DND-41 (cell line): ENCODE measurements around the gene ARAP1.

Source experiments
- EZH2 ChIP-seq: IDR thresholded peaks from 3 replicates; pipeline ENCODE4 v1.6.1; 2012; ENCODE audit warnings: borderline replicate concordance, low read depth, mild to moderate bottlenecking, moderate library complexity, low read length, inconsistent platforms; ENCODE audit not compliant: severe bottlenecking
- TF ChIP-seq, protein P1 (sequence below): IDR thresholded peaks from 2 replicates; pipeline ENCODE4 v1.5.1; 2012; ENCODE audit warnings: borderline replicate concordance, low read length, moderate library complexity, mild to moderate bottlenecking; ENCODE audit not compliant: poor library complexity, severe bottlenecking; ENCODE audit errors: extremely low read depth

DNA sequence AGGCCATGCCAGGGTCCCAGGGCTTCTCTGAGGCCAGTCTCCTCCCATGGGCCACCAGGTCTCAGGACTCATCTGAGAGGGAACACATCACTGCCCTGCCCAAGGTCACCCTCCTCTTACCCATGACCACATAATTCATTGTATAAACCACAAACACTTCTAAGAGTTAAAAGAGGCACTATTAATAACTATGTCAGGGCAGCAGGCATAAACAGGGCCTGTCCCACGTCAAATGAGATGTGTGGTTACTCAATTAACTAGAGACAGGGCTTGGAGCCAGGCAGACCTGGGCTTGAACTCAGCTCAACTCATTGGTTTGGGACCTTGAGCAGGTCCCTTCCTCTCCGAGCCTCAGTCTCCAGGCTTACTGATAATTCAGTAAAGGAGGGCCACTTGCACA lies 33.1 kb downstream of the ARAP1 start:
- TF ChIP-seq, protein P1, sequence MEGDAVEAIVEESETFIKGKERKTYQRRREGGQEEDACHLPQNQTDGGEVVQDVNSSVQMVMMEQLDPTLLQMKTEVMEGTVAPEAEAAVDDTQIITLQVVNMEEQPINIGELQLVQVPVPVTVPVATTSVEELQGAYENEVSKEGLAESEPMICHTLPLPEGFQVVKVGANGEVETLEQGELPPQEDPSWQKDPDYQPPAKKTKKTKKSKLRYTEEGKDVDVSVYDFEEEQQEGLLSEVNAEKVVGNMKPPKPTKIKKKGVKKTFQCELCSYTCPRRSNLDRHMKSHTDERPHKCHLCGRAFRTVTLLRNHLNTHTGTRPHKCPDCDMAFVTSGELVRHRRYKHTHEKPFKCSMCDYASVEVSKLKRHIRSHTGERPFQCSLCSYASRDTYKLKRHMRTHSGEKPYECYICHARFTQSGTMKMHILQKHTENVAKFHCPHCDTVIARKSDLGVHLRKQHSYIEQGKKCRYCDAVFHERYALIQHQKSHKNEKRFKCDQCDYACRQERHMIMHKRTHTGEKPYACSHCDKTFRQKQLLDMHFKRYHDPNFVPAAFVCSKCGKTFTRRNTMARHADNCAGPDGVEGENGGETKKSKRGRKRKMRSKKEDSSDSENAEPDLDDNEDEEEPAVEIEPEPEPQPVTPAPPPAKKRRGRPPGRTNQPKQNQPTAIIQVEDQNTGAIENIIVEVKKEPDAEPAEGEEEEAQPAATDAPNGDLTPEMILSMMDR = no peak
- no peak for TF ChIP-seq EZH2
